ENCODE data around the gene RAP1GDS1.

- TF ChIP-seq CTCF (IDR thresholded peaks at IDR 0.05) (no peak), MAX (IDR thresholded peaks at IDR 0.05; ENCODE audit: low read depth) (no peak), TEAD4 (IDR thresholded peaks at IDR 0.05; ENCODE audit: borderline replicate concordance, insufficient read depth) (no peak), SIN3A (IDR thresholded peaks at IDR 0.05; ENCODE audit: borderline replicate concordance, low read depth, low read length) (no peak), RAD21 (IDR thresholded peaks at IDR 0.05; ENCODE audit: low read length) (no peak), GABPA (IDR thresholded peaks at IDR 0.05; ENCODE audit: low read depth) (no peak), SMC3 (IDR thresholded peaks at IDR 0.05; ENCODE audit: low read depth, low read length) (no peak), RFX5 (IDR thresholded peaks at IDR 0.05; ENCODE audit: low read length) (no peak)
Observed at GRCh38 chr4:98385831-98386230, 124.6 kb downstream of the RAP1GDS1 start.
